ENCODE data around the gene C1QL4.
A peak's percentile ranks its signal among the peaks of the same experiment; 100 is the strongest.
"Not testable (repeated sequence)": the region's sequence is repeated elsewhere in the genome, so short reads cannot be mapped to it uniquely, and the experiment has no call there.

The C1QL4 gene

DNA sequence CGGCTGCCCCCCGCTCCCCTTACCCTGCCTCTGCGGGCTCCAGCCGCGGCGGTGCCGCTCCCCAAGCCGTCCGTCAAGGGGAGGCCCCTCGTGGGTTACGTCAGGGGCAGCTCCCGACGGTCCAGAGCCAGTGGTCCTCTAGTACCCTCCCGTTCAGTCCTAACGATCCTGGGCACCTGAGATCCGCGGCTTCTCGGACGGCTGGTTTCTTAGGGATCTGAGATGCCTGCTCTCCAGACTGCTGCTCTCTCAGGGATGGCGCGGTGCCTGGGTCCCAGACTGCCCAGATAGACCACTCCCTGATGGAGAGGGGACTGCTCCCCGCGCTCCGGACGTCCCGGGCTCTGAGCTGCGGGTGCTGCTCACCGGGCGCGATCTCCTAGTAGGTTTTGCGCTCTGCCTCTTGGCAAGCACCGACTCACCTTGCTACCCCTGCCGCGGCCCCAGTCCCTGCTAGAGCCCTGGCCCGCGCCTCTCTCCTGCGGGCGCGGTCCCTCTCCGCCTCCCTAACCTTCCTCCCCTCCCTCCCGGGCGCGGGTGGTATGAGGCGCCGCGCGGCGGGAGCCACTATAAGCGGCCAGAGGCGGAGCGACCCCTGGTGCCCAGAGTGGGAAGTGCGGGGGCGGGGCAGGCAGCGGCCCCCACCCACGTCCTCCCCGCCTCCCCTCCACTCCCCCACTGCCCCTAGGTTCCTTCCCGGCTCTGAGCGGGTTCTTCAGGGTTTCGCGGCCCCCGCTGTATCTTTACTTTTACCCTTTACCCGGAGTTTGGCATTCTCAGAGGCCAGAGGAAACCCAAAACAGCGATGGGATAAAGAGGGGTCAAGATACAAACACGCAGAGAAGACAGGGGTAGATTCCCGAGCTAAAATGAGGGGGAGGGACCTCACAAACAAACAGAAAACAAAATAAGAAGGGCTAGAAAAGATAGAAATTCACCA, at the start of gene C1QL4:
C1QL4 (minus strand) TSS at position 544 of the 940 bp plus-strand sequence. CDS start 711 bp downstream, outside the sequence.
- peak; percentile 87 for DNase-seq

GRCh38 chr12:49380184-49380583, 43.2 kb upstream of the C1QL4 start:
- DNase-seq: not testable (repeated sequence)

- no peak for DNase-seq
These were observed 40.4 kb upstream of the C1QL4 start for GRCh38 chr12:49377386-49377785.

GRCh38 chr12:49375406-49375805, 38.4 kb upstream of the C1QL4 start:
- DNase-seq: no peak

DNA sequence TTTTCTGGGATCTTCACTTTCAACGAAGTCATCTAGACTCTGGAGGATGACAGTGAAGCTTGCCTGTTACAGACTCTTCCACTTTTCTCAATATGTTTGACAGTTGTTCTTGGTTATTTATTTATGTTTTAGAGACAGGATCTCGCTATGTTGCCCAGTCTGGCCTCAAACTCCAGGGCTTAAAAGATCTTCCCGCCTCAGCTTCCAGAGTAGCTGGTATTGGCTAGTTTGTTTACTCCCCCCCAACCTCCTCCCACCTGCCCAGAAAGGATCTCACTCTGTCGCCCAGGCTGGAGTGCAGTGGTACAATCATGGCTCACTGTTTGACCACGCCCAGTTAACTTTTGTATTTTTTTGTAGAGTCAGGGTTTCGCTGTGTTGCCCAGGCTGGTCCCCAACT, 33.6 kb upstream of the C1QL4 start:
- no peak for DNase-seq

GRCh38 chr12:49369411-49370145, 32.6 kb upstream of the C1QL4 start:
- DNase-seq: peak; percentile 35

GRCh38 chr12:49368240-49368600, 31.2 kb upstream of the C1QL4 start:
- DNase-seq: no peak

DNA sequence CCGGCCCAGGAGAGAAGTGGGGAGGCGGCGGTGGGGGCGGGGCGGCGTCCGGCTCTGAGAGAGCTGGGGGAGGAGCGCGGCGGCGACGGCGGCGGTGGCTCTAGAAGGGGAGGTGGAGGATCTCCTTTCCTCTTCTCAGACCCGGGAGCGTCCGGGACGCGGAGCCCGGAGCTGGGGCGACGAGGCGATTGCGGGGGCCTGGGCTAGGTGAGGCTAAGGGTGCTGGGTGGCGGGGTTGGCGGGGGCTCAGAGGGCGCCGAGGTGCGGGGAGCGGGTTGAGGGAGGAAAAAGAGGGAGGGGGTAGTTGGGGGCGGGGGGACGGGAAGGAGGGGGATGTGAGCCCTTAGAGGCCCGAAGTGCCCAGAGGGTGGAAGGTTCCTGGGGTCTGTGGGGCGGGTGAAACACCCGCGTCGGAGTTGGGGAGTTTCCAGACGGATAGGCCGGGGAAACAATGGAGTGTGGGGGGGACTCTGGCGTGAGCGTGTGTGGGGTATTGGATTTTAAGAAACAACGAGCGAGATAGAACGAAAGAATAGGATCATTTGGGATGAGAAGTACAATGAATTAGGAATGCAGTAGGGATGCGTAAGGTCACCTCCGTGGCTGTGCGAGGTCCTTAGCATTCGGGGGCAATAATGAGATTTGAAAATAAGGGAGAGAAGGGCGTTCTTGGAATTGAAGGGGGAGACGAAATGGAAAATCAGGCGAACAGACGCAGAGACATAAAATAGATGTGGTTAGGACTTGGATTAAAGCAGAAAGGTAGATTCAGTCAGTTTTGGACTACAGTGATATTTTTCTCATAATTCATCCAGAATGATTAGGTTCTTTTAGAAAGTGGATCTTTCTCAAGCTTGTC, 30.6 kb upstream of the C1QL4 start, which contains the start of gene SPATS2:
SPATS2 (plus strand) TSS at position 82 of the 859 bp plus-strand sequence. CDS start 93,551 bp downstream, outside the sequence.
- no peak for DNase-seq

DNA sequence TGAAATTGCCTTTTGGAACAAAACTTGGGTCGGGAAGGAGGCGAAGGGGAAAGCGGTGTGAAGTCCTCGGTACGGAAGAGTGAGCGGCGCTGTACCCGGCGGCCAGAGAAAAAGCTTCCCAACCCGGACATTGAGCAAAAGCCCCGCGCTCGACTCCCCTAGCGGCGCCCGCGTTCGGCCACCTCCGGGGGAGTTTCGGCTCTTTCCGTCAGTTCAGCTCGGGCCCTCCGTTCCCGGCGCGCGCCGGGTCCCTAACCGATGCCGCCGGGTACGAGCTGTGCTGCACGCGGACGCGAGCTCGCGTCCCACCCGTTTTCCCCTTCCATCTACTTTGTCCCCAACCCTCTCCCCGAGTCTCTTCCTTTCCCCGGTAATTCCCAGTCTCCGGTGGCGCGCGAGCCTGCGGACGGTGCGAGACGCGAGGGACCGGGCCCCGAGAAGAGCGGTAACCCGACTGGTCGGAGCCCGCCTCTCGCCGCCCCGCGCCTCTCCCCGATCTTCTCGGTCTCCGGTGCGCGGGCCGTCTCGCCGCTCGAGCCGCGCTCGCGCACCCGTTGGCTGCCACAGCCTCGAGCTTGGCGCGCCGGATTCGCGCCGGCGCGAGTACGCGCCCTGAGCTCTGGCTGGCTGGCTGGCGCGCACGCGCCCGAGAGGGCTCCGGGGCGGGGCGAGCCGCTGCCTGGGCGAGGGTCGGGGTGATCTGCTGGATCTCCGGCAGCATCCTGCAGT, 29.8 kb upstream of the C1QL4 start:
- peak; percentile 85 for DNase-seq

GRCh38 chr12:49366096-49366651, 29.2 kb upstream of the C1QL4 start:
- DNase-seq: no peak

- no peak for DNase-seq
These were observed 28.6 kb upstream of the C1QL4 start for GRCh38 chr12:49365542-49365941.

- DNase-seq: no peak
These were observed 28.0 kb upstream of the C1QL4 start for GRCh38 chr12:49364989-49365388.

GRCh38 chr12:49362077-49362476, 25.1 kb upstream of the C1QL4 start:
- DNase-seq: no peak

DNA sequence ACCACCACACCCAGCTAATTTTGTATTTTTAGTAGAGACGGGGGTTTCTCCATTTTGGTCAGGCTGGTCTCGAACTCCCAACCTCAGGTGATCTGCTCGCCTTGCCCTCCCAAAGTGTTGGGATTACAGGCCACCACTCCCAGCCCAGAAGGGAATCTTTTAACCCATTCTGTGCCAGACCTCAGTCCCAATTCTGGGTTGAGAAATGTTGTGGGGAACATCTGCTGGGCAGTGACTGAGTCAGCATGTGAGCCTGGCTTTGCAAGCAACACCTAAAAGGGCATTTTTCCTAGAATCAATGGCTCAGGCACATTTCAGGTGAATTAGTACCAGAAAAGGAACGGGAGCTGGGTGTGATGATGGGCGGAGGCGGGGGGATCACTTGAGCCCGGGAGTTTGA, 22.7 kb upstream of the C1QL4 start:
- no peak for DNase-seq

DNA sequence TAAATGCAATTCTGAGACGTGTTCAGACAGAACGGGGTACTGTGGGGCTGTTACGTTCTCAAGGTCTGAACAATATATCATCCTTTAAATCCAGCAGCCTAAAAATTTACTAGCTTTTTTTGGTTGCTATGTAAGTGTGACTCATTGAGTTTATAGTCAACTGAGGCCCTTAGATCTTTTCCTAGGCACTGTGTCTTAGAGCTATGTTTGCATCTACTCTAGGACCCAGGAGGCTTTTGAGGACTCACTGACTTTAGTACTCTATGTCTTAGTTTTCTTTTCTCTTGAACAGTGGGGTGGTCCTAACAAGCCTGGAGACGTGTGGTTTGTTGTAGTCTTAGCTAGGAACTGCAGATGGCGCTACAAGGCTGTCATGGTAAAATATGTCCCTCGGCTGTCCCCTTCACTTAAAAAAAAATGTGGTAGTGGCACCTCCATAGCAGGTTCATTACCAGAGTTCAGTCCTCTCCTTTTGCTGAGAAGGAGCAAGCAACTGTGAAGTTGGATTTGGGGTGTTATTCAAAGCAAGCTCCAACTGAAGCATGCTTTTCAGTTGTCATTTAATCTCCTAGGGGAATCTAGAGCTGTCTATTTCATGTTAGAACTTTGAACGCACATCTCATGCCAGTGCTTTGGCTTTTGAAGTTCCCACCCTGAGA, 21.6 kb upstream of the C1QL4 start:
- DNase-seq: peak; percentile 58

- no peak for DNase-seq
These were observed 20.2 kb upstream of the C1QL4 start for GRCh38 chr12:49357103-49357678.

DNA sequence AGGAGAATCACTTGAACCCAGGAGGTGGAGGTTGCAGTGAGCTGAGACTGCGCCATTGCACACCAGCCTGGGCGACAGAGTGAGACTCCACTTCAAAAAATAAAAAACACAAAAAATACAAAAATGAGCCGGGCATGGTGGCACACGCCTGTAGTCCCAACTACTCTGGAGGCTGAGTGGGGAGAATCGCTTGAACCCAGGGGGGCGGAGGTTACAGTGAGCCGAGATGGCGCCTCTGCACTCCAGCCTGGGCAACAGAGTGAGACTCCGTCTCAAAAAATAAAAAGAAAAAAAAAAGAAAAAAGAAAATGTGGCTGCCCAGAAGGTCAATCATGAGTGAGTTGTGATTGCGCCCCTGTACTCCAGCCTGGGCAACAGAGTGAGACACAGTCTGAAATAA, 18.9 kb upstream of the C1QL4 start:
- DNase-seq: no peak

DNA sequence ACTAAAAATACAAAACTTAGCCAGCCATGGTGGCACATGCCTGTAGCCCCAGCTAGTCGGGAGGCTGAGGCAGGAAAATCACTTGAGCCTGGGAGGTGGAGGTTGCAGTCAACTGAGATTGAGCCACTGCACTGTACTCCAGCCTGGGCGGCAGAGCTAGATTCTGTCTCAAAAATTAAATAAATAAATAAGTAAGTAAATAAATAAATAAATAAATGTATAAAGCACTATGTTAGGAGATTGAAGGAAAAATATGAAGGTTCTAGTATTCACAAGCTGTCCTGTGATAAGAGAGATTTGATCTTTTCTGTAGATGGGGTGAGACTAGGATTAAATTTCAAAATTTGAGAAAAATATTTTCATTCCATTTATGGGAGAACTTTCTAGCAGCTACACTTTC, 15.4 kb upstream of the C1QL4 start:
- DNase-seq: no peak

DNA sequence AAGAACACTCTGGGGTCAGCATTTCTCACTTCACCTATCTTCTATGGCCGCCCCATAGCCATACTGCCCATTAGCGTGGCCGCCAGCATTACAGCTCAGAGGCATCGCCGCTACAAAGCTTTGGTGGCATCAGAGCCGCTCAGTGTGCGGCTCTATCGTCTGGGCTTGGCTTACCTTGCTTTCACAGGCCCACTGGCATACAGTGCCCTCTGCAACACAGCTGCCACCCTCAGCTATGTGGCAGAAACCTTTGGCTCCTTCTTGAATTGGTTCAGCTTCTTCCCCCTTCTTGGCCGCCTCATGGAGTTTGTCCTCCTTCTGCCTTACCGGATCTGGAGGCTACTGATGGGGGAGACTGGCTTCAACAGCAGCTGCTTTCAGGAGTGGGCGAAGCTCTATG, 12.3 kb upstream of the C1QL4 start:
- DNase-seq: no peak

DNA sequence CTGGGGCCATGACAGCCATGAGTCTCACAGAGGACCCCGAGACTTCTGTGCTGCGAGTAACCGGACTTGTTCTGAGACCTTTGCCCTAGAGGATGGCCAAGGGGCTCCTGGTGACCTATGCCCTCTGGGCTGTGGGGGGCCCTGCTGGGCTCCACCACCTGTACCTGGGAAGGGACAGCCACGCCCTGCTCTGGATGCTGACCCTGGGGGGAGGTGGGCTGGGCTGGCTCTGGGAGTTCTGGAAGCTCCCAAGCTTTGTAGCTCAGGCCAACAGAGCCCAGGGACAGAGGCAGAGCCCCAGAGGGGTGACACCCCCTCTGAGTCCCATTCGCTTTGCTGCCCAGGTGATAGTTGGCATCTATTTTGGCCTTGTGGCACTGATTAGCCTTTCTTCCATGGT, 11.8 kb upstream of the C1QL4 start:
- DNase-seq: no peak
